Thoracic aorta (tissue), 2 donors: ENCODE data around the gene ZBTB7C. TPM values are rescaled to one million over a fixed set of nuclear protein-coding genes. Genes with fewer than 3 reads are reported as not detected.

Experiments used
- ATAC-seq: fragments of 150-250 bp; one replicate; pipeline ENCODE4 v1.8.0; 2017; ENCODE audit warnings: low read depth; ENCODE audit not compliant: insufficient number of reproducible peaks, low FRiP score
- DNase-seq: peaks from one replicate; pipeline ENCODE4 v3.0.0-alpha.2; 2020; ENCODE audit warnings: low spot score
- H3K27ac ChIP-seq, 2 donors: fragments of 200-600 bp; sonication (generic); 1 replicate in 1 of 2; 2 replicates in 1 of 2; pipeline ENCODE4 v1.5.1; 2016; ENCODE audit warnings: mild to moderate bottlenecking in 2 of 2, moderate library complexity in 2 of 2
- H3K27me3 ChIP-seq: fragments of 200-600 bp; sonication (generic); replicated peaks from 2 replicates; pipeline ENCODE4 v1.6.0; 2016; ENCODE audit warnings: mild to moderate bottlenecking; ENCODE audit not compliant: insufficient read depth
- H3K36me3 ChIP-seq: fragments of 200-600 bp; sonication (generic); one replicate; pipeline ENCODE4 v1.5.1; 2016
- H3K4me1 ChIP-seq, 2 donors: fragments of 200-600 bp; sonication (generic); 1 replicate in 1 of 2; 2 replicates in 1 of 2; pipeline versions ENCODE4 v1.5.1 to v1.6.0; 2016; ENCODE audit warnings: low read depth in 2 of 2, mild to moderate bottlenecking in 1 of 2; ENCODE audit not compliant: control insufficient read depth in 1 of 2
- H3K4me3 ChIP-seq: fragments of 200-600 bp; sonication (generic); 2 replicates; pipeline ENCODE4 v1.5.1; 2016; ENCODE audit warnings: mild to moderate bottlenecking
- H3K9me3 ChIP-seq: fragments of 200-600 bp; sonication (generic); 2 replicates; pipeline ENCODE4 v1.5.1; 2016
- total RNA-seq, 2 donors: library from RNA; depleted of rRNA; stranded (reverse); fragments of >200 nt; gene quantifications; one replicate each; pipeline versions ENCODE4 v1.1.0 to v1.2.3, GENCODE V29; 2016
- TF ChIP-seq, protein P1 (sequence below): fragments of 200-600 bp; sonication (generic); IDR thresholded peaks from one replicate; pipeline ENCODE4 v1.5.1; 2019; ENCODE audit warnings: antibody characterized with exemption

Gene ZBTB7C
- total RNA-seq, 2 donors from 2014 or later = 9.6 to 10.9 TPM

DNA sequence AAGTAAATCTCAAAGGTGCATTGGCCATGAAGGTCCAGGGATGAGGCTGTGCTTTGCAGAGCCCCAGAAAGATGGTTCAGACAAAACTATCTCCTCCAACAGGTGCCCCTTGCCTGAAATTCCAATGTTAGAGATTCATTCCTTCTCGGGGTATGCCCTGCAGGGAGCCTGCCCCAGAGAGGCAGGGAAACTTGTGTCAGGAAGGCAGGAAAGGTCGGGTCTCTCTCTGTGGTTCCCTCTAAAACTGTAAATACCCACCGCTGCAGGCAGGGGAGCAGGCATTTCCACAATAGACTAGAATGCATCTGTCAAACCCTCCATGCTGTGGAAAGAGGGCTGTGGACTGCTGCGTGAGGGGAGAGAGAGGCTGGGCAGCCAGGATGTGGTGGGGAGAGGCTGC is 271.0 kb downstream of the ZBTB7C start:
- Histone ChIP-seq H3K4me1 (peaks cover 5 to 43% of the 10 kb centered on the region in 2 donors), H3K36me3 (no peaks in the 10 kb centered on the region), H3K9me3 (no peaks in the 10 kb centered on the region), H3K4me3 (no peak overlapping the region), H3K27ac (no peak overlapping the region), H3K27me3 (no peaks in the 10 kb centered on the region)
- no peak for DNase-seq
- TF ChIP-seq, protein P1, sequence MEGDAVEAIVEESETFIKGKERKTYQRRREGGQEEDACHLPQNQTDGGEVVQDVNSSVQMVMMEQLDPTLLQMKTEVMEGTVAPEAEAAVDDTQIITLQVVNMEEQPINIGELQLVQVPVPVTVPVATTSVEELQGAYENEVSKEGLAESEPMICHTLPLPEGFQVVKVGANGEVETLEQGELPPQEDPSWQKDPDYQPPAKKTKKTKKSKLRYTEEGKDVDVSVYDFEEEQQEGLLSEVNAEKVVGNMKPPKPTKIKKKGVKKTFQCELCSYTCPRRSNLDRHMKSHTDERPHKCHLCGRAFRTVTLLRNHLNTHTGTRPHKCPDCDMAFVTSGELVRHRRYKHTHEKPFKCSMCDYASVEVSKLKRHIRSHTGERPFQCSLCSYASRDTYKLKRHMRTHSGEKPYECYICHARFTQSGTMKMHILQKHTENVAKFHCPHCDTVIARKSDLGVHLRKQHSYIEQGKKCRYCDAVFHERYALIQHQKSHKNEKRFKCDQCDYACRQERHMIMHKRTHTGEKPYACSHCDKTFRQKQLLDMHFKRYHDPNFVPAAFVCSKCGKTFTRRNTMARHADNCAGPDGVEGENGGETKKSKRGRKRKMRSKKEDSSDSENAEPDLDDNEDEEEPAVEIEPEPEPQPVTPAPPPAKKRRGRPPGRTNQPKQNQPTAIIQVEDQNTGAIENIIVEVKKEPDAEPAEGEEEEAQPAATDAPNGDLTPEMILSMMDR = no peak
- ATAC-seq = no peak

DNA sequence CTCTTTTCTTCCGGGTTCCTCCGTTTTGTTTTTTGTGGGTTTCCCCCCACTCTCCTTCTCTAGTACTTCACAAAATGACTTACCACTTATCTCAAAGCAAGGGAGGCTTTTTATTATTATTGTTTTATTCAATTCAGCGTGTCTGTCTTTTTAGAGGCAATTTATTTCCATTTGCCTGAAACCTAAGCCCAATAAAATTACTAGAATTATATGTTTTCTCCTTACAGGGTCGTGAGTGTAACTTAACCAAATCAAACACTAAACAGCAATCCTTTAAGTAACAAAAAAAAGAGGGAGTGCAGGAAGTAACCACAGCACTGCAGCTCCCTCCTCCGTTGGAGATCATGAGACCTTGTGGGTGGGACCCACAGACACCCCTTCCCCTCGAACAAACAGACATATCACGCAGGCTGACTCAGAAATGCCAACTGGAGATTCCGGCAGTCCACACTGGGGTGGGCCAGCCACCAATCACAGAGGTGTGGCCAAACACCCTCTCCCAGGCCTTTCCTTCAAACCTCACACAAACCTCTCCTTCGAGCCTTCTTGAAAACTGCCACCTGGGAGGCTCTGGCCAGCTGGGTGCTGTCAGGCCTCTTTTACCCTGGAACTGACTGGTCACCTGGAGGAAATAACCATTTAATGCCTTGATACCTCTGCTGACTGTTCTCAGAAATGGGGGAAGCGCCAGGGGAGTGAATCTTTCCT is 271.7 kb downstream of the ZBTB7C start:
- H3K36me3 ChIP-seq = no peaks in the 10 kb centered on the region
- ATAC-seq = no peak
- no peak overlapping the region for H3K27ac ChIP-seq
- TF ChIP-seq, protein P1 = no peak
- H3K4me3 ChIP-seq = peak overlapping the region; percentile 80
- DNase-seq = no peak
- H3K27me3 ChIP-seq = no peaks in the 10 kb centered on the region
- H3K4me1 ChIP-seq = peaks cover 5 to 45% of the 10 kb centered on the region in 2 donors
- H3K9me3 ChIP-seq = no peaks in the 10 kb centered on the region

DNA sequence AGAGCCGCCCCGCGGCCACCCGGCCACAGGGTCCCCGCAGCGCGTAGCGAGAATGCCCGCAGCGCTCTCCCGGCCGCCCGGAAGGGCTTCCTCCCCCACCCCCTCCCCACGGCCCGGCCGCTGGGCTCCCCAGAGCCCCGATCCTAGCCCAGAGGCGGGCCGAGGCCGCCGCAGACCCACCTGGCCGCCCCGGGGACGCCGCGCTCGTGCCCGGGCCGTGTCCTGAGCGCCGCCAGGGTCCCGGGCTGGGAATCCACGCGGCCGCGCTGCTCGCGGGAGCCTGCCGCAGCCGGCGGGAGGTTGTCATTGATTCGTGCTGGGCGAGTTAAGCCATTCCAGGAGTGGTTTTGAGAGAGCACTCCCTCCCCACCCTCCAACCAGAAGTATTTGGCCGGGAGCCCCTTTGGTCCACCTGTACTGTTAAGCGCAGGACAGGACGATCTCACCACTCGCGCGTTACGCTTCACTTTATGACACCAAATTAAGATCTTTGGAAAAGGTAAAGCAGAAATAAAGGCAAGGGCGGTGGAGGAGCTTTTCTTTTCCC is 272.3 kb downstream of the ZBTB7C start:
- ATAC-seq (no peak), DNase-seq (no peak)
- H3K36me3 ChIP-seq = no peaks in the 10 kb centered on the region
- TF ChIP-seq, protein P1 = no peak
- H3K4me3 ChIP-seq = peak overlapping the region; percentile 80
- H3K4me1 ChIP-seq = peaks cover 5 to 45% of the 10 kb centered on the region in 2 donors
- no peak overlapping the region for H3K27ac ChIP-seq
- H3K9me3 ChIP-seq = no peaks in the 10 kb centered on the region
- no peaks in the 10 kb centered on the region for H3K27me3 ChIP-seq

DNA sequence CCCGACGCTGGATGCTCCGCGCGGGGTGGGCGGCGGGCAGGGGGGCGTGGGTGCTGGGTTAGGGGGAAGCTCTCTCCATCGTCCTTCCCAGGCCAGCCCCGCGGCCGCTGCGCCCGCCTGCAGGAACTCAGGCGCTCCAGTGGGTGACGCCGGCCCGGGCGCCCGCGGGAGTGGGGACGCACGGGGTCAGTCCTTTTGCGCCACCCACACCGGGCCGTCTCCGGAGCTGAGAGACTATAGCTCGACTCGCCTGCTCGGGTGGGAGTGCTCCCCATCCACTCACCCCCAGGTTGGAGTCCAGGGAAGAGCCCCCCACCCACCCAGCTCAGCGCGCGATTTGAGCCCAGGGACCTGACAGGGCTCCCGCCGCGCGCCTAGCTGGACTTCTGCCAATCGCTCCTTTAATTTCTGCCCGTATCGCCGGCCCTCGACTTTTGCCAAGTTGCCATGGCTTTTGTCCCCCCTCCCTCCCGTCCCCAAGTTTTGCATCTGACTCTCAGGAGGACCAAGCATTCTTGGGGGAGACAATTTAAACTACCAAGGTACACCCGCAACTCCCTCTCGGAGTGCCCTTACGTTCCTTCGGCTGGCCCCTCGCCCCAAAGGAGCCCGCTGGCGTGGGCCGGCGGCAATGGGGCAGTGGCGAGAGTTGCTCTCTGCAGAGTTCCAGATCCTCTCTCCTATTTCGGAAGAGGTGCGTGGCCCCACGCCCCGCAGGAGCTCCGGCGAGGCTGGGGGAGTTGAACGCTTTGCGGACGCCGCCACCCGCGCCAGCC is 272.9 kb downstream of the ZBTB7C start:
- H3K27ac ChIP-seq = no peak overlapping the region
- DNase-seq = no peak
- no peaks in the 10 kb centered on the region for H3K27me3 ChIP-seq
- peaks cover 5 to 45% of the 10 kb centered on the region in 2 donors for H3K4me1 ChIP-seq
- H3K9me3 ChIP-seq = no peaks in the 10 kb centered on the region
- H3K4me3 ChIP-seq = peak overlapping the region; percentile 80
- no peaks in the 10 kb centered on the region for H3K36me3 ChIP-seq
- TF ChIP-seq, protein P1 = peak; percentile 15
- ATAC-seq = no peak

DNA sequence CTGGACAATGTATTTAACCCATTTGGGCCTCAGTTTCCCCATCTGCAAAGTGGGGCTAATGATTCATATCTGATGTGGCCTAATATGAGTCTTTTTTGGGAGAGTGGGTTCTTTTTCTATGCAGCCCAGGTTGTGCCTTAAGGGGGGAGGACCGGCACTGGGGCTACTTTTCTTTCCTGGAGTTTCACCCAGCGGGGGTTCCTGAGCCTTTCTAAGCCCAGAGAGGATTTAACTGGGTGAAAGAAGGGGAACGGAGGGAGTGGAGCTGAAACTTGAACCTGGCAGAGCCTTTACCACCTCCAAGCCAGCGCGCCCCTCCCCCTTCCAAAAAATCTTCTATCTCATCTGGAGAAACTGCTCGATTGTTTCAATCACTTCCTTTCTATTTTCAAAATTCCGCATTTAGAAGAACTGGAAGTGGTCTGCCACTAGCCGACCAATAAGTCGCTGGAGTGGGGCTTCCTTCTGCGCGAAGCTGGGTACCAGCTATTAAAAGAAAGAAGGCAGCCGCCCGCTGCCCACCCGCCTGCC is 273.7 kb downstream of the ZBTB7C start:
- peaks cover 5 to 41% of the 10 kb centered on the region in 2 donors for H3K4me1 ChIP-seq
- no peaks in the 10 kb centered on the region for H3K9me3 ChIP-seq
- H3K4me3 ChIP-seq = peak overlapping the region; percentile 80
- H3K36me3 ChIP-seq = no peaks in the 10 kb centered on the region
- no peak for DNase-seq
- TF ChIP-seq, protein P1 = no peak
- no peak overlapping the region for H3K27ac ChIP-seq
- H3K27me3 ChIP-seq = no peaks in the 10 kb centered on the region
- no peak for ATAC-seq
